Activated CD4-positive, CD25-positive, alpha-beta regulatory T cell (primary cell): ENCODE data around the gene ANKMY2.
"Not testable (repeated sequence)": the region's sequence is repeated elsewhere in the genome, so short reads cannot be mapped to it uniquely, and the experiment has no call there.

Source experiments
- DNase-seq, 4 experiments: peaks; one replicate each; lab custom pipeline; 2025; lab: John Stamatoyannopoulos, UW

The ANKMY2 gene

DNA sequence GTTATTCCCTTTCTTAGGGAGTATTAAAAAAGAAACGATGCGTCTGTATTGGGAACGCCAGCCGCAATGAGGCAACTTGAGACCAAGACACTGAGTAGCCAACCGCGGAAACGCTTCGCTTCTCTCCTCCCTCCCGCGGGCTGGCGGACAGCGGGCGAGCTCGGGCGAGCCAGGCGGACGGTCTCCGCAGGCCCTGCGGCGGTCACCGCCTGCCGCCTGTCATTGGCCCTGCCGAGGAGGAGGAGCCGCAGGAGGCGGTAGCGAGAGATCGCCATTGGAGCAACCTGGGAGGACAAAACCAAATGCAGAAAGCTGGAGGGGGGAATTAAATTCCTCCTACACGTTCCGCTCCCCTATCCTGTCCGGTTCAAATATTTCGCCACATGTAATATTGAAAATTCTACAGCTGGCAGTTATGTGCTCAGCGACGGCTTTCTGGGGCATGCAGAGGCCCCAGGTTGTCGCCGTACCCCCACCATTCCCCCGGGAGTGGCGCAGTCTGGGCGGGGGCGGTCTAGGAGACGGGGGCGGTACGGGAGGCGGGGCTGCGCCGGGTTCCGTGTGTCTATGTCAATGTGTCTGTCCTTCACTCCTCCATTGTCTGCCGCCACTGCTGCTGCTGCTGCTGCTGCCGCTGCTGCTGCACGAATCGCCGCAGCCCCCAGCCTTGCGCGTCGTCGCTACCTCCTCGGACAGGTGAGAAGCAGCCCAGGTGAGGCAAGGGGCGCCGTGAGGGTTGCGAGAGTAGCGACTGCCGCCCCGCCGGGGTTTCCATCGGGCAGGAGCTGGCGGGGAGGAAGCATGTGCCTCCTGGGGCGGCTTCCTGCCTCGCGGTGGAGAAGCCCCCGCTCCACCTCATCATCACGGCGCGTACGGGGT lies at the start of gene ANKMY2, which contains the start of gene BZW2:
ANKMY2 (minus strand) TSS at position 162 of the 879 bp plus-strand sequence. CDS start 181 bp downstream, outside the sequence.
BZW2 (plus strand) TSS at position 589 of the 879 bp plus-strand sequence. CDS start 19,263 bp downstream, outside the sequence.
- DNase-seq: peak; percentile 74 to 86 (median 84)

DNA sequence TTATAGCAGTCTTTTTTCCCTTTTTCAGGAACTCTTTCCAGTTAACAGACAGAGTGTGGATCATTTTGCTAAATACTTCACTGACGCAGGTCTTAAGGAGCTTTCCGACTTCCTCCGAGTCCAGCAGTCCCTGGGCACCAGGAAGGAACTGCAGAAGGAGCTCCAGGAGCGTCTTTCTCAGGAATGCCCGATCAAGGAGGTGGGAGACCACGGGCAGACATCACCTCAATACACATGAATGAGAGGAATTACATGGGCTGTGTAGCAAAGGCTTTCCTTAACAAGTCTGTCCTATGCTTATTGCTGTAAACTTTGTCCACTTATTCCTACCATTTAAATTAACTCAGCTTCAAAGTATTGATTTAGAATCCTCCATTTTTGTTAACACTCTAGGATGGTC lies 49.3 kb upstream of the ANKMY2 start:
- DNase-seq: no peak

DNA sequence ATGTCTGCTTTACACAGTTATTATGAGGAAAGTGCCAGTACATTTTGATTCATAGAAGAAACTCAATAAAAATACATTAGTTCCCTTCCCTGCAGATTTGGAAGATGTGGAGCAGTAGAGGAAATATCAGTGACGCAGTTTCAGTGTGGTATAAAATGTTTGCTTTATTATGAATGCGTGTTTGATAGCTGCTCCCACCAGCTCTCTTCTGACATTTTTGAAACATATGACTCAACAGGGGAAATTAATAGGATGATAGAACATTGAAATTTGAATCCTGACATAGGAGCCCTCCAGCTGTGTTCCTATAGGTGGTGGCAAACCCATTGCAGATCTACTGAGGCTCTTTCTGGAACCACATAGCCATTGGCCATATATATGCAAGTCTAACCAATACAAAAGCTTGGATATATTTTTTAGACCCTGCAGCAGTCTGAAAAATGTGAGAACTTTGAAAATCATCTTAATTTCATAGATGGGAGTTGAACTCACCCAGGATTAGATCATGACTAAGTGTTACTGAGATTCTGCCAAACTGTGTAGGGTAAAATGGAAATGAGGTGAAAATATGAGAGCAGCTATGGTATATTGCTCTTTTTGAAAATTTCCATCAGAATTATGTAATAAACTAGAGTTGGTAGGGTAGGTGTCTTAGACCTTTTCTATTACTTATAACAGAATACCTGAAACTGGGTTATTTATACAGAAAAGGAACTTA lies 48.2 kb upstream of the ANKMY2 start:
- DNase-seq: no peak

DNA sequence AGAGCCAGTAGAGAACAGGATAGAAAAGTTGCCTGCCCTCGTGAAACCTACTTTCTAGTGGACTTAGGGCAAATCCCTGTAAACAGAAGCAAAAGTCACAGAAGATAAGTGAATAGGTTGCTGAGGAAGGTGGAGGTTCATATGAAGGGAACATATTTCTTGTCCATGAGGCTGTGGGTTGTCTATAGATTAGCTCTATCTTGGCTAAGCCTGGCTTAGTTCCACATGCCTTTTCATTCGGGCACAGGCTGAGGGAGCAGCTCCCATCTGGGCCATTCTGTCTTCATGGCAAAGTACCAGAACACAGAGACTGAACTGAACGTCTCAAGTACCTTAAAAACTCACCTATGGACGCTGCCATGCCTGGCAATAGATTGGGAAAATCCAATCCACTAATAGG lies 45.7 kb upstream of the ANKMY2 start:
- no peak for DNase-seq

DNA sequence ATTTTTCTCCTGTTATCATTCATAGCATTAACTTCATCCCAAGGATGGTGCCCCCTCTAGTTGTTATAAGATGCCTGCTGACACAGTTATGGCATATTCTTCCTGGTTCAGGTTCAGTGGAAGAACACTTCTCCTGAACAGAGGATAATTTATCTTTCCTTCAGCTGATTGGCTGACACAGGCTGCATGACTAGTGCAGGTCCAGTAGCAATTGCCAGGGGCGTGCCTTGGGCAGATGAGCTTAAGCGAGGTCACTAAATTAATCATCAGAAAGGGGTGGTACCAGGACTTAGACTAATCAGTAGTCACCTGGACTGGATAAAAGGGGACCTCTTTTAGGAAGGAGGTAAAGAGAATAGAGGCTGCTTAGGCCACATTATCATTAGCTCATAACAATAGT lies 42.7 kb upstream of the ANKMY2 start:
- DNase-seq: no peak

DNA sequence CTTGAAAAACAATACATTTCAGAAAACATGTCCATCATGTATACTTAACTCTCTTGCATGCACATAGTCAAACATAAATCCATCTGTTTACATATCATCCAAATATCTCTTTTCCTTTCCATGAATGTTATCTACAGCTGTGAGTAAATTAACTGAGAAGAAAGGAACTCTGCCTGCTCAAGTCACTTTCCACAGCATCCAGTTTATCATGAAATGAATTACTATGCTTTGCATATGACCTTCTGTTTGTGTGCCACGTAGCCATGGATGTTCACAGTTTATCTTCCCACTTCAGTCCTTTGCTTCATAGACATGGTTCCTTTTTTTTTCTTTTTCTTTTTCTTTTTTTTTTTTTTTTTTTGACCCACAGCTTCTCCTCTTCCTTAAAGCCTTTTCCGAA lies 40.0 kb upstream of the ANKMY2 start:
- DNase-seq: no peak

DNA sequence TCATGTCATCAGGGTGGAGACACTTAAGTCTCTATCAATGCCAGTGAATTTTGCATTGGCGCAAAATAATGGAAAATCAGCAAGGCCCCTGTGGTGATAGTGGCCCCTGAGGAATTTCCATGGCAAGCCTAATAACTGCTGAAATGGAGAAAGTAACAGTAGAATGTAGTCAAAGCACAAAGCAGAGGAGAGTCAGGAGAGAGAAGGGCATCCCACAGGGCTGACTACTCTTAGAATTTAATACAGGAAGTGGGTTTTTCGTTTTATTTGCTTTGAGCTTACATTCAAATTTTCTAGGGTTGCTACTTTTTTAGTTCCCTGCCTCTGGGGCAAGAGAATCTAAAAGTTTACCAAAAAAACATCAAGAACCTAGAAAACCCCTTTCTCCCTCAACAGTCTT lies 39.4 kb upstream of the ANKMY2 start:
- no peak for DNase-seq

DNA sequence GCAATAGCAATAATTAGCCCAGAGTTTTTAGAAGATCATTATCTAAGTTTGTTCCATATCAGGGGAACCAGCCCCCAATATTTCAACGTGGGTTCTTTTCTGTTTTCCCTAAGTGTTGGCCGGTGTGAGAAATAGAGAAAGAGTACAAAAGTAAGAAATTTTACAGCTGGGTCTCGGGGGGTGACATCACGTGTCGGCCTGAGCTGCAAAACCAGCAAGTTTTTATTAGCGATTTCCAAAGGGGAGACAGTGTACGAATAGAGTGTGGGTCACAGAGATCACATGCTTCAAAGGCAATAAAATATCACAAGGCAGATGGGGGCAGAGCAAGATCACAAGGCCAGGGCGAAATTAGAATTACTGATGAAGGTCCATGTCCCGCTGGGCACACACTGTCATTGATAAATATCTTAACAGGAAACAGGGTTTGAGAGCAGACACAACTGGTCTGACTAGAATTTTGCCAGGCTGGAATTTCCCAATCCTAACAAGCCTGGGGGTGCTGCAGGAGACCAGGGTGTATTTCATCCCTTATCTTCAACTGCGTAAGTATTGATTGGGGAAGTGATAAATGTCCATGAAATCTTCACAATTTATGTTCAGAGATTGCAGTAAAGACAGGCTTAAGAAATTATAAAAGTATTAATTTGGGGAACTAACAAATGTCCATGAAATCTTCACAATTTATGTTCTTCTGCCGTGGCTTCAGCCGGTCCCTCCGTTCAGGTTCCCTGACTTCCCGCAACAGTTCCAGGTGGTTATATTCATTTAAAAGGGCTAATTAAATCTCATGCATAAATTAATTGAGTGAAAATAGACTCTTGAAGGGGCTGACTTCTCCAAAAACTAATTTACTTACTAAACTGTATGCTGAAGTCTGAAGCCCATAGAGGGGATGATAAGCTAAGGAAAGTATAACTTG lies 33.4 kb upstream of the ANKMY2 start:
- DNase-seq: not testable (repeated sequence)

DNA sequence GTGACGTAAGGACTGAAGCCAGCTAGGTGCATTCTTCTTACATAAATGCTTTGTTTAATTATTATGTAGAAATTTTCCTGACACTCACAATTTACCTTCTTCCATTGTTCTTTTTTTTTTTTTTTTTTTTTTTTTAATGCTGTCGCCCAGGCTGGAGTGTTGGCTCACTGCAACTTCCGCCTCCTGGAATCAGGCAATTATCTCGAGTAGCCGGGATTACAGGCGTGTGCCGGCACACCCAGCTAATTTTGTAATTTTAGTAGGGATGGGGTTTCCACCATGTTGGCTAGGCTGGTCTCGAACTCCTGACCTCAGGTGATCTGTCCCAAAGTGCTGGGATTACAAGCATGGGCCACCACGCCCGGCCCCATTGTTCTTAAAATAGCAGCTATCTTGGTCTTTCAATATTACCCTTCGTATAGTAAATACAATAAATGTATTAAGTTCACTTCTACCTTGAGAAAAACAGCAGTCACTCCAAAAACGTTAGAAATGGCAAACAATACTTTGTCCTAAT lies 32.5 kb upstream of the ANKMY2 start:
- no peak for DNase-seq

DNA sequence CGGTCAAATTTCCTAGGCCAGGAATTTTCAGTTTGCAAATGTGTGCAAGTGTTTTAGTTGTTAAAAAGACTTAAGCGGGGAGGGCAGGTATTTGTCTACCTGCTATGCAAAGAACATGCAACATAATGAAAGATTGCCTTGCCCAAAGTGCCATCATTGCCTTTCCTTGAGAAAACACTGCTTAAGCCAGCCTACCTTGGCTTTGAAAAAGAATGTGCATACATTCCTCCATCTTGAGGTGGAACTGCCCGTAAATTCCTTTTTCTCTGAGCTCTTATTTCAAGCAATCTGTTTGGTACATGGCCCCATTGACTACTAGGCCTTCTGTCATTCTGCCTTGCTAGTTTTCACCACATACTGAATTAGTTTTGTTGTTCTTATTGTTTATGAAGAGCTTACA lies 29.7 kb upstream of the ANKMY2 start:
- DNase-seq: no peak

DNA sequence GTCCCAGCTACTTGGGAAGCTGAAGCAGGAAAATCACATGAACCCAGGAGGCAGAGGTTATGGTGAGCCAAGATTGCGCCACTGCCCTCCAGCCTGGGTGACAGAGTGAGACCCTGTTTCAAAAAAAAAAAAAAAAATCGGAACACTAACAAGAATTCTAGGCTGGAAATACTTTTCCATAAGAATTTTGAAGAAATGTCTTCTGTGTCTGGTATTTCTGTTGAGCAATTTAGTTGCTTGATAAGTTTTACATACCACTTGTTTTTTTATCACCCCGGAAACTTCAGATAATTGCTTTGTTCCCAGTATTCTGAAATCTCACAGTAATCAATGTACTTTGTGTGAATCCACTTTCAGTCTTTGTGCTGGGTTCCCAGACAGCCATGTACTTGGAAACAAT lies 26.3 kb upstream of the ANKMY2 start:
- no peak for DNase-seq

DNA sequence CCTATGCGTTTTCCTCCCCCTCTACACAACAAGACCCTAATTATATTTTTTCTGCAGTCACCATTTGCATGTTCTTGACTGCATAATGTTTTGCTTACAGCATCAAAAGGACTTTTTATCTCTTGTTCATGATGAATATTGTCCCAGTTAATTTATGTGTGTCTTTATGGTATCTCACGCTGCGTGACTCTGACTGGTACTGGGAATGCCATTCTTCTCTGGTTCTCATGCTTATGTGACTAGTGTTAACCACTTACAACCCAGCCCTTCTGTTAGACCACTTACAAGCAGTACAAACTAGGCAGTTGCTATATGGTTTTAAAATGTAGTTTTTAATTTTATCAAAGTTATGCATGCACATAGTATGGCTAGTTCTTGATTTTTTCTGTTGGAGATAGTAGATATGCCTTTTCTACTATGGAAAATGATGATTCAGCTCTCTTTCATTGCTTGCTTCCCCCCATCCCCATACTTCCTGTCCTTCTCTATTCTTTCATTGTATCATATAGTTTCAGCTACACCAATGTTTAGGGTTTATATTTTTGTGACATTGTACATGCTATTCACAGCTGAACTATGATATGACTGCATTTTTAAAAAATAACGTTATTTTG lies 25.3 kb upstream of the ANKMY2 start:
- no peak for DNase-seq

DNA sequence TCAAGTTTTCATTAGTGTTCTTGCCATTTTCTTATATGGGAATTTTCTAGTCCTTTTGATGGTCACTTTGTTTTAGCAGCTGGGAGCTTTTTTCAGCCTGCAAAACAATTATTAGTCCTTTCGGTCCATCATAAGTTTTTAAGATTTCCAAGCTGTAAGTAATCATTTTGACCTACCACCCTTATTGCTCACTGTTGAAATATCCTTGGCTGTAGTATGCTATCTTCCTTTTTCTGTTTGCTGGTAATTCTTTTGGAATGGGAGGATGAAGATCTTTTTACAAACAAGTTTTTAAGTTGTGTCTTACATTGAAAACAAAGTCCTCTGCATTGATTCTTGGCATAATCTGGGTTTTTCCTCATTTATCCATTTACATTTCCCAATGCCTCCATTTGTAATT lies 24.5 kb upstream of the ANKMY2 start:
- no peak for DNase-seq

DNA sequence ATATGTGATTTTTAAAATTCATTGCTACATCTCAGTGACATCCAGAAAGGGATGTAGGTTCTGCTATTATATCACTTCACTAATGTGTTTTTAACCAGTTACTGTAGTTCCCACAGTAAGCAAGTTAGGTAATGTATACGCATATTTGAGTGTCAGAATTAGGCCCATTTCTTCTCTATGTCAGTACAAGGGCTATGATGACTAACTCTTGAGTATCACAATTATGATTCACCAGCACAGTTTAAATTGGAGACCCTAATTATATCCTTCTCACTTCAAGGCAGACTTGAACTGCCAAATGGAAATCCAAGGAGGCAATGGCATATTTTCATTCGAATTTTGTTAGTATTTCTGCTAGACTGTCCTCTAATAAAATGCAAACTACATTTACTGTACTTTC lies 24.0 kb upstream of the ANKMY2 start:
- DNase-seq: no peak

DNA sequence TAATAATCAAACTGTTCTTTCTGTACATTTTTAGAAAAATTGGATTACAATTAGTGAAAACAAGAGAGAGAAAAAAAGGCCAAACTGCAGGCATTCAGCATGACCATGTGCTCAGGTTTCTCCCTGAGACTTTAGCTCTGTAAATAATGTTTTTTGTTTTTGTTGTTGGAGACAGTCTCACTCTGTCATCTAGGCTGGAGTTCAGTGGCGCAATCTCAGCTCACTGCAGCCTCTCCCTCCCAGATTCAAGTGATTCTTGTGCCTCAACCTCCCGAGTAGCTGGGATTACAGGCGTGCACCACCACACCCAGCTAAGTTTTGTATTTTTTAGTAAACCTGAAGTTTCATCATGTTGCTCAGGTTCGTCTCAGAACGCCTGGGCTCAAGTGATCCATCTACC lies 23.4 kb upstream of the ANKMY2 start:
- no peak for DNase-seq

DNA sequence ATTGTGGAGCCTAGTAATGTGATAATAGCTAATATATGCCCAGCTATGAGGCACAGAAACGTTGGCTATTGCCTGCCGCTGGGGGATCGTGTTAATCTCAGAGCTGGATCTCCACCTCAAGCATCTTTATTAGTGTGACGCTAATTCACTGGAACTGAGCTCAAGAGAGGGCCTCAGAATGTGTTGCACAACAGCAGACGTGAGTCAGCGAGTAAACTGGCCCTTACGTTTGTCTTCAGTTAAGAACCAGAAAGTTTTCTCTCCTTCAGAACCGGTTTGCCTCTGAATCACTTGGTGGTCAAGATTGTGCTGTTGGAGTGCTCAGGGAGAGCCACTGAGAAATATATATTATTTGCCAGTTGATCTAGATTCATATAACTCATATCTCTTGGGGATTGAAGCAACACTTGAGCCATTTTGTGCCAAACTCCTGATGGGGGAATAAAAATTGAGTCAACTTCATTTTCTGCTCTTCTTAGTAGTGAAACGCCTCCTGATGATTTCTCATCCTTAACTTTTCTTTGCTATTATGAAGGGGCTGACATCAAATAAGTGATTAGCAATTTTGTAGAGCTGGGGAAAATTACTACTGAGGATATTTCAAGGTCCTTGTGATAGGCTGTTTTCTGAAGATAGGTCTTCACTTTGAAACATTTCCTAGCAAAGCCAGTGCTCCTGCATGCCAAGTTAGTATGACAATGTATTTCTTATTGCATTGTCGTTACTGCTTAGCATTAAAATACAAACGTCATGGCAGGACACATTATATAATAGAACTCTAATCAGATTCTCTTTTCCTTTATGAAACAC lies 22.7 kb upstream of the ANKMY2 start:
- no peak for DNase-seq

DNA sequence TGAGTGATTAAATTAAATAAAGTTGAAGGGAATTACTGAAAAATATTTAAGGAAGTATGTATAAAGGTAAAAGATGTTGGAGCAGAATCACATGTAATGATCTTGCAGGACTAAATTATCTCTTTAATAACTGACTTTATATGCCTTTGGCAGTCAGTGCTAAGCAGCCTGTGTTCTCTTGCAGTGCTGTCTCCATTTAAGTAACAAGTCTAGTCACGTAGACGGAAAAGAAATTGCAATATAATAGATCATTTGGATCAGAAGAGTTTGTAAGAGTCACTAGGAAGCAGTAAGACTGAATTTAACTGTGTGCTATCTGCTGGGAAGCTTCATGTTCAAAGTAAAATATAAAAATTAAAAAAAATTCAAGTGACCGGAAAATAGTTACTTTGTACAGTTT lies 21.8 kb upstream of the ANKMY2 start:
- DNase-seq: no peak

DNA sequence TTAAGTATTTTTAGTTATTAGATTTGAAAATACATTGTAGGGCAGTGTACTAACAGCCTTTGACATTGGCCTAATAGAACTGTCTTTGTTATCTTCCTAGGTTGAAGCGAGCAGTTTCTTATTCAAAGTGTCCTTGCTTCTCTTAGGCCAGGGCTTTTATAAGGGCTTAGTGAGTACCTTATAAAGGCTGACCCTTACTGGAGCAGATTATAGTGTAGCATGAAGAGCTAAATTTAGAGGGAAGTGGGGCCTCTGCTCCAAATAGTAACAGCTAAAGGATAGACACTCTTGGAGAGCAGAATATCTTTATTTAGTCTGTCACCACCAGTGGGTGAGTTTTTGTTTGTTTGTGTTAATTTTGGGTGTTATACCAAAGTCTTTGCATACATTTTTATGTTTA lies 16.4 kb upstream of the ANKMY2 start:
- DNase-seq: no peak

DNA sequence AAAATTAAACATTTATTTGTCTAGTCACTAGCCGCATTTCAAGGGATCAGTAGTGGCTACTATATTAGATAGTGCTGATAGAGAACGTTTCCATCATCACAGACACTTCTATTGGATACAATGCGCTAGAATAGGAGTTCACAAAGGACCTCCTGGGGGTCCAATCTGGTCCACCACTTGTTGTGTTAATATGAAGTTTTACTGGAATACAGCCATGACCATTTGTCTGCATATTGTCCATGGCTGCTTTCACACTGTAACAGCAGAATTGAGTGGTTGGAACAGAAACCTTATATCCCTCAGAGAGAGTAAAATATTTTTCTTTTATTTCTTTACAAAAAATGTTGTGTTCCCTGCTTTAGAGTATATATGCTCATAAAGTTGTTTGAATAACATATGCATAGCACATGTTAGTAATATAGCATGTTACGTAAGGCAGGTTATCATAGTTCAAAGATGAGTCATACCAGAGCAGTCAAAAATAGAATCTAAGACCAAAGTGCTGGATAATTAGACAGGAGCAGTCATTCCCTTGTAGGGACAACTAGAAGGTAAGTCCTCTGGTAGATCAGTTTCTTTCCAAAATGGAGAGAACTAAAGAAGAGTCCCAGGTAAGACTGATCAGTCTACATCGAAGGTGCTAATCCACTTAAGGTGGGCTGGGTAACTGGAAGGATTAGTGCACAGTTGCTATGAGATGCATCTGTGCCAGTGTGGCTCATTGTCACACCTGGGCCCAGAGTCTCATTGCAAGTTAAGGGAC lies 15.3 kb upstream of the ANKMY2 start:
- DNase-seq: no peak
